Lower lobe of right lung (tissue), 2 donors: Measurements from ENCODE around the gene TMEM215. TPM values are rescaled to one million over a fixed set of nuclear protein-coding genes. Genes with fewer than 3 reads are reported as not detected.
"Not testable (repeated sequence)": the region's sequence is repeated elsewhere in the genome, so short reads cannot be mapped to it uniquely, and the experiment has no call there.

ENCODE experiments used
- ATAC-seq, 2 donors: fragments of 200-7000 bp; cut with Tn5 transposase; one replicate each; pipeline ENCODE4 v1.9.1; 2020 to 2022; ENCODE audit warnings: mild to moderate bottlenecking in 2 of 2, moderate library complexity in 2 of 2
- DNase-seq: peaks from one replicate; pipeline ENCODE4 v3.0.0-alpha.2; 2020
- H3K27ac ChIP-seq: fragments of 200-600 bp; one replicate; pipeline ENCODE4 v1.8.0; 2022
- H3K27me3 ChIP-seq: fragments of 200-600 bp; one replicate; pipeline ENCODE4 v1.8.0; 2022; ENCODE audit warnings: low read depth
- H3K36me3 ChIP-seq: fragments of 200-600 bp; one replicate; pipeline ENCODE4 v1.8.0; 2022; ENCODE audit warnings: mild to moderate bottlenecking
- H3K4me1 ChIP-seq: fragments of 200-600 bp; one replicate; pipeline ENCODE4 v1.8.0; 2022
- H3K4me3 ChIP-seq: fragments of 200-600 bp; one replicate; pipeline ENCODE4 v1.8.0; 2022; ENCODE audit warnings: mild to moderate bottlenecking
- H3K9me3 ChIP-seq: fragments of 200-600 bp; one replicate; pipeline ENCODE4 v1.8.0; 2022
- intact Hi-C: fragments of 100-400 bp; cut with DNase I; formaldehyde crosslinking; loops from one replicate; pipeline ENCODE4 v1.11.0; 2022
- total RNA-seq: library from RNA; stranded (reverse); fragmentation: NEBNext Ultra II Directional; extraction: Animal tissue kit (Norgen Biotek cat#: 25700); gene quantifications from one replicate; pipeline ENCODE4 v1.2.1, GENCODE V29; 2021
- TF ChIP-seq, protein P1 (sequence below): fragments of 200-600 bp; IDR thresholded peaks from one replicate; pipeline ENCODE4 v1.8.0; 2022; ENCODE audit warnings: antibody characterized with exemption, mild to moderate bottlenecking
- donor health status: DM: no; HTN: yes; CAD: no; lungs with severe emphysema.

The TMEM215 gene
- total RNA-seq, 1 donor from 2014 or later, result 0.09 TPM

DNA sequence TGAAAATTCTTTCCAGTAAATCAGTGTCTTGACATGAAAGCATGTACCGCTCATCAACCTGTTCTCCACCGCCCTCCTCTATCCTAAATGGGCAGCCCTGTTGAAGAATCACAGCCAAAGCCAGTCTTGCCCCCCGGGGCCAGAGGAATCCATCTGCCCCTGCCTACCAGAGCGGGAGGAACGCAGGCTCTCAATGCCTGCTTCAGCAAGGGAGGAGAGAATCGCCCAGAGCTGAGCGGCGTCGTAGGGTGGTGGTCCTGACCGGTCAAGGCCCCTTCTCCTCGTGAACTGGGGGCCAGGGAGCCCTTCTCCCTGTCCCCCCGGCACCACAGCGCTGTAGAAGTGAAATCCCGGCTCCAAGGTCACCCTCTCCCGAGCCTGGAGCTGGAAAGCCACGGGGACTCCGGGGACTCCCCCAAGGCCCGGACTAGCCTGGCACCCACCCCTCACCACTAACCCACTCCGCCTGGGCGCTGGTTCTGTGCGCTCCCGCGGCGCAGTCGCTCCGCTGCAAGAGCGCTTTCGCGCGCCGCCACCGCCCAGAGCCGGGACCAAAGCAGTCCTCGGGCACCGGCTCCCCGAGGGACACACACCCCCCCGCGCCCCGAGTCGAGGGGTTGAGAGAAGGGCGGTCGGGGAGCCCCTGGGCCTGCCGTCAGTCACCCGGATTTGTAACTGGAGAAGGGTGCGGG lies 718 bp upstream of the TMEM215 start:
- Histone ChIP-seq H3K27me3 (peaks cover 50% of the 10 kb centered on the region), H3K9me3 (no peaks in the 10 kb centered on the region), H3K27ac (no peak overlapping the region), H3K36me3 (no peaks in the 10 kb centered on the region), H3K4me1 (no peaks in the 10 kb centered on the region), H3K4me3 (no peak overlapping the region)
- TF ChIP-seq, protein P1, sequence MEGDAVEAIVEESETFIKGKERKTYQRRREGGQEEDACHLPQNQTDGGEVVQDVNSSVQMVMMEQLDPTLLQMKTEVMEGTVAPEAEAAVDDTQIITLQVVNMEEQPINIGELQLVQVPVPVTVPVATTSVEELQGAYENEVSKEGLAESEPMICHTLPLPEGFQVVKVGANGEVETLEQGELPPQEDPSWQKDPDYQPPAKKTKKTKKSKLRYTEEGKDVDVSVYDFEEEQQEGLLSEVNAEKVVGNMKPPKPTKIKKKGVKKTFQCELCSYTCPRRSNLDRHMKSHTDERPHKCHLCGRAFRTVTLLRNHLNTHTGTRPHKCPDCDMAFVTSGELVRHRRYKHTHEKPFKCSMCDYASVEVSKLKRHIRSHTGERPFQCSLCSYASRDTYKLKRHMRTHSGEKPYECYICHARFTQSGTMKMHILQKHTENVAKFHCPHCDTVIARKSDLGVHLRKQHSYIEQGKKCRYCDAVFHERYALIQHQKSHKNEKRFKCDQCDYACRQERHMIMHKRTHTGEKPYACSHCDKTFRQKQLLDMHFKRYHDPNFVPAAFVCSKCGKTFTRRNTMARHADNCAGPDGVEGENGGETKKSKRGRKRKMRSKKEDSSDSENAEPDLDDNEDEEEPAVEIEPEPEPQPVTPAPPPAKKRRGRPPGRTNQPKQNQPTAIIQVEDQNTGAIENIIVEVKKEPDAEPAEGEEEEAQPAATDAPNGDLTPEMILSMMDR, result no peak
- DNase-seq, result peak; percentile 33
- intact Hi-C loops, result no loop called here
- ATAC-seq, result peak in 1 of 2 donors; percentile 32

DNA sequence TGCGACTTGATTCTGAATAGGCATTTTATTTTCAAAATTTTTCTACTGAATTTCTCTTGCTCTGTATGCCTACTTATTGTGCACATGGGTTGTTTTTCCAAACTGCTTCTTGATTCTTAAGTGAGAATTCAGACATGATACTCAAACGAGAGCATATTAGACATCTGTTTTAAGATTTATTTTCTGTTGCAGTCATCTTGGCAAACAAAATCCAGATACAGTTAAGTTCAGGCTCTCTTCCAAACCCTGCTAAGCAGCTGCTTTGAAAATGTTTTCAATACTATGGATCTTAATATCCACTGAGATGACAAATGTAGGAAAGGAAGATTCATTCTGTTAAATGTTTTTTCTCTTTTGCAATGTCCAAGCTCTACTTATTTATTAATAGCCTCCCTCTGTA lies 4.5 kb downstream of the TMEM215 start:
- intact Hi-C loops, result no loop called here
- no peaks in the 10 kb centered on the region for H3K36me3 ChIP-seq
- ATAC-seq, result no peak
- no peak overlapping the region for H3K27ac ChIP-seq
- no peak overlapping the region for H3K4me3 ChIP-seq
- no peaks in the 10 kb centered on the region for H3K4me1 ChIP-seq
- no peaks in the 10 kb centered on the region for H3K9me3 ChIP-seq
- DNase-seq, result no peak
- TF ChIP-seq, protein P1, result no peak
- peaks cover 24% of the 10 kb centered on the region for H3K27me3 ChIP-seq

DNA sequence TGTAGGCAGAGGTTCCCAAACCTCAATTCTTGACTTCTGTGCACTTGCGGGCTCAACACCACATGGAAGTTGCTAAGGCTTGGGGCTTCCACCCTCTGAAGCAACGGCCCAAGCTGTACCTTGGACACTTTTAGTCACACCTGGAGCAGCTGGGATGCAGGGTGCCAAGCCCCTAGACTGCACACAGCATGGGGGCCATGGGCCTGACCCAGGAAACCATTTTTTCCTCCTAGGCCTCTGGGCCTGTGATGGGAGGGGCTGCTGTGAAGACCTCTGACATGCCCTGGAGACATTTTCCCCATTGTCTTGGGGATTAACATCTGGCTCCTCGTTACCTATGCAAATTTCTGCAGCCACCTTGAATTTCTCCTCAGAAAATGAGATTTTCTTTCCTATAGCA lies 12.7 kb downstream of the TMEM215 start:
- intact Hi-C loops, H3K4me3 ChIP-seq, H3K27me3 ChIP-seq, H3K4me1 ChIP-seq, H3K27ac ChIP-seq, H3K36me3 ChIP-seq, H3K9me3 ChIP-seq, ATAC-seq, DNase-seq: not testable (repeated sequence)

DNA sequence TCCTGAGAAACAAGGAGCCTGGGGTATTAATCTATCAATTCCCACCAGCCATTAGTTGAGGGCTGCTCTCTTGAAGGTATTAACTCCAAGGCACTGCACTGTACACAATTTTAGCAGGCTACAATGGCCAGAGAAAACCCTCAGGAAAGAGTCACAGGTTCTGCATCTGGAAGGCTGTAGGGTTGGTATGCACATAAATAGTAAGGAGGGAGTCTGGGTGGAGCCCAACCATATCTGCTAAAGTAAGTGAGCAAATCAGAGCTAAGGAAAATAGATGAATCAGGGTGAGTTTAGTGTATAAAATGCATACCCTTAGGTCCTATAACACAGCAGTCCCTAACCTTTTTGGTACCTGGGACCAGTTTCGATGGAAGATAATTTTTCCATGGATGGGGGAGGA lies 18.2 kb downstream of the TMEM215 start:
- no peak overlapping the region for H3K4me3 ChIP-seq
- no peaks in the 10 kb centered on the region for H3K36me3 ChIP-seq
- ATAC-seq, result no peak
- H3K27me3 ChIP-seq, result no peaks in the 10 kb centered on the region
- H3K27ac ChIP-seq, result no peak overlapping the region
- H3K4me1 ChIP-seq, result no peaks in the 10 kb centered on the region
- DNase-seq, result no peak
- TF ChIP-seq, protein P1, result no peak
- intact Hi-C loops, result no loop called here
- peaks cover 3% of the 10 kb centered on the region for H3K9me3 ChIP-seq

DNA sequence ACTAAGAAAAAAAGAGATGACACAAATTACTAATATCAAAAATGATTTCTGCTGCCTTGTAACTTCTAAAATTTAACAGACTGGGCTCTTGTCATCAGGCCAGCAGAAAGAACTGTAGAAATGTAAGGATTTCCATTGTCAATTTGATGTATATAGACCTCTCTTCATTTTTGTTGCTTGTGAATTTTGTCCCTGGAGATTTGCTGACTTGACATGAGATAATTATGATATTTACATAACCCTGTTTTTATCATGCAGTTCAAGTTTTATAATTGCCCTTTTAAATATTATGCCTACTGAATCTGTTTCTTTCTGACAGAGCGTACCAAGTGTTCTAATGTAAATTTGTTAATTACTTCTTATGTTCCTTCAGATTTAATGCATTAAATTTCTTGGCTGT lies 23.9 kb downstream of the TMEM215 start:
- H3K4me3 ChIP-seq, result no peak overlapping the region
- TF ChIP-seq, protein P1, result no peak
- no peaks in the 10 kb centered on the region for H3K4me1 ChIP-seq
- H3K27ac ChIP-seq, result no peak overlapping the region
- no peaks in the 10 kb centered on the region for H3K27me3 ChIP-seq
- intact Hi-C loops, result no loop called here
- H3K36me3 ChIP-seq, result no peaks in the 10 kb centered on the region
- ATAC-seq, result no peak
- peaks cover 15% of the 10 kb centered on the region for H3K9me3 ChIP-seq
- no peak for DNase-seq

DNA sequence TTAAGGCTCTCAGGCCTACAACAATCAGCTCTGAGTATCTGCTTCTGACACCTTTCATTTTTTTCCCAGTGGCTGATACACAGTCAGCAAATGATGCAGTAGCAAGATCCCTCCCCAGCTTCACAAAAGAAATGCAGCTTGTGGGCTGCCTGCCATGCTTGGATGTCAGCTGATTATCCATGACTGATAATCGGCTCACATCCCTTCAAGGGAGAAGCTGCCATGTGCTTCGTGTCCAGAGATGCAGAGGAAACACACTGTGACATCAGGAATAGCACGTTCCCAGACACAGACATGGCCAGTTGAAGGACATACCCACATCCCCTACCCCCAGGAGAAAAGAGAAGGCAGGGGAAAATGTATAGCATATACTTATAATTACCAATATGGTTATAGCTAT lies 27.9 kb downstream of the TMEM215 start:
- no peak overlapping the region for H3K4me3 ChIP-seq
- H3K4me1 ChIP-seq, result no peaks in the 10 kb centered on the region
- no peak for DNase-seq
- intact Hi-C loops, result no loop called here
- H3K36me3 ChIP-seq, result no peaks in the 10 kb centered on the region
- TF ChIP-seq, protein P1, result no peak
- H3K9me3 ChIP-seq, result peaks cover 15% of the 10 kb centered on the region
- ATAC-seq, result no peak
- H3K27ac ChIP-seq, result no peak overlapping the region
- H3K27me3 ChIP-seq, result peaks cover 6% of the 10 kb centered on the region
